CD4-positive, alpha-beta T cell (primary cell): ENCODE results near the gene PCDHAC1. TPM values are rescaled to one million over a fixed set of nuclear protein-coding genes. Genes with fewer than 3 reads are reported as not detected.
A peak's percentile ranks its signal among the peaks of the same experiment; 100 is the strongest.
"Not testable (repeated sequence)": the region's sequence is repeated elsewhere in the genome, so short reads cannot be mapped to it uniquely, and the experiment has no call there.

Experiments
- ATAC-seq: fragments of 200-7000 bp; cut with Tn5 transposase; one replicate; pipeline ENCODE4 v1.10.0; 2022; ENCODE audit warnings: mild to moderate bottlenecking; ENCODE audit not compliant: poor library complexity
- CTCF ChIA-PET: fragments of 350-600 bp; sonication (Branson Sonifier 250); formaldehyde crosslinking; loops from one replicate; lab custom pipeline; 2021; ENCODE audit warnings: antibody characterized with exemption, inconsistent platforms; lab: Charles Lee
- POLR2A ChIA-PET: fragments of 350-600 bp; sonication (Branson Sonifier 250); formaldehyde crosslinking; loops from one replicate; lab custom pipeline; 2021; ENCODE audit warnings: antibody characterized with exemption, inconsistent platforms; lab: Charles Lee
- DNase-seq, 14 experiments: peaks; one replicate each; pipeline ENCODE4 v3.0.0-alpha.2; 2013 to 2020; ENCODE audit warnings: mixed read lengths in 2 of 14
- H3K27ac ChIP-seq, 2 donors: one replicate each; pipeline versions ENCODE4 v1.5.1 to v1.7.0; 2013; ENCODE audit warnings: low read length in 2 of 2, low read depth in 1 of 2, mild to moderate bottlenecking in 1 of 2
- H3K27me3 ChIP-seq, 2 experiments: 1 replicate in 1 of 2; 2 replicates in 1 of 2; pipeline versions ENCODE4 v1.6.1 to v1.7.0; 2013; ENCODE audit warnings: low read length in 2 of 2, control low read depth in 1 of 2, mild to moderate bottlenecking in 1 of 2, moderate library complexity in 1 of 2; ENCODE audit not compliant: insufficient read depth in 2 of 2, control insufficient read depth in 1 of 2
- H3K36me3 ChIP-seq: one replicate; pipeline ENCODE4 v1.6.1; 2013; ENCODE audit warnings: low read length, control low read depth; ENCODE audit not compliant: insufficient read depth
- H3K4me1 ChIP-seq: one replicate; pipeline ENCODE4 v1.6.1; 2013; ENCODE audit warnings: low read length, control low read depth; ENCODE audit not compliant: insufficient read depth
- H3K4me3 ChIP-seq: one replicate; pipeline ENCODE4 v1.5.1; 2013; ENCODE audit warnings: mild to moderate bottlenecking, low read length, moderate library complexity
- H3K9me3 ChIP-seq, 2 experiments: 1 replicate in 1 of 2; 2 replicates in 1 of 2; pipeline versions ENCODE4 v1.6.1 to v1.7.0; 2013; ENCODE audit warnings: low read length in 2 of 2, mild to moderate bottlenecking in 2 of 2, control low read depth in 1 of 2, moderate library complexity in 1 of 2; ENCODE audit not compliant: control insufficient read depth in 1 of 2, insufficient read depth in 1 of 2
- H3K27ac Mint-ChIP-seq: one replicate; pipeline ENCODE4 v1.8.0; 2020; ENCODE audit warnings: mixed read lengths
- H3K27me3 Mint-ChIP-seq: one replicate; pipeline ENCODE4 v1.8.0; 2021; ENCODE audit warnings: mixed read lengths
- H3K36me3 Mint-ChIP-seq: one replicate; pipeline ENCODE4 v1.8.0; 2021; ENCODE audit warnings: low read depth, mixed read lengths
- H3K4me1 Mint-ChIP-seq: one replicate; pipeline ENCODE4 v1.8.0; 2021; ENCODE audit warnings: low read depth, mixed read lengths
- H3K4me3 Mint-ChIP-seq: one replicate; pipeline ENCODE4 v1.8.0; 2020; ENCODE audit warnings: mild to moderate bottlenecking, mixed read lengths
- H3K9me3 Mint-ChIP-seq: one replicate; pipeline ENCODE4 v1.8.0; 2020; ENCODE audit warnings: mixed read lengths
- intact Hi-C, 2 experiments: fragments of 100-400 bp; cut with DNase I in 1 of 2; cut with micrococcal nuclease in 1 of 2; formaldehyde crosslinking; loops; one replicate each; pipeline versions ENCODE4 v1.15.1 to v1.9.0; 2023 to 2025; cut with DNase I, micrococcal nuclease
- polyA plus RNA-seq, 2 donors: library from polyadenylated mRNA; unstranded; fragments of 120-200 nt; gene quantifications; one replicate each; pipeline ENCODE4 v1.2.1, GENCODE V29; 2013
- total RNA-seq, 174 experiments: library from RNA in 2 of 174; stranded (reverse) in 2 of 174; gene quantifications; one replicate each; pipeline ENCODE4 v1.2.3 and lab custom pipeline; 2021 to 2026
- TF ChIP-seq, protein P1 (sequence below): fragments of 200-600 bp; IDR thresholded peaks from one replicate; pipeline ENCODE4 v1.8.0; 2022; ENCODE audit warnings: antibody characterized with exemption, mild to moderate bottlenecking

Gene PCDHAC1
- total RNA-seq (not detected), total RNA-seq (lab: John Stamatoyannopoulos, UW) (0 to 0.19 (median 0) reads per million in 172 experiments)
- polyA plus RNA-seq (2013, experiment 1 of 2): not detected
- 0.01 TPM for polyA plus RNA-seq (2013, experiment 2 of 2)

GRCh38 chr5:140925806-140926442 is at the start of gene PCDHAC1:
Gene PCDHAC1, plus strand, starts transcription at chr5:140926299. Its CDS starts 594 bp downstream, at chr5:140926893.
- peak within 1 kb of the TSS; percentile 41 for H3K4me3 ChIP-seq
- Mint-ChIP-seq H3K36me3 (no peaks in the 10 kb centered on the region), H3K4me3 (peak within 1 kb of the TSS; percentile 62), H3K27ac (no peak within 1 kb of the TSS), H3K27me3 (peaks cover 79% of the 10 kb centered on the region), H3K4me1 (peaks cover 10% of the 10 kb centered on the region), H3K9me3 (no peaks in the 10 kb centered on the region)
- no peak for ATAC-seq
- H3K36me3 ChIP-seq: no peaks in the 10 kb centered on the region
- peaks cover 0 to 27% of the 10 kb centered on the region in 2 experiments for H3K9me3 ChIP-seq
- CTCF ChIA-PET: no interaction called here
- peaks cover 35 to 45% of the 10 kb centered on the region in 2 experiments for H3K27me3 ChIP-seq
- H3K4me1 ChIP-seq: peaks cover 20% of the 10 kb centered on the region
- intact Hi-C loops: no loop called here
- no peak within 1 kb of the TSS for H3K27ac ChIP-seq
- POLR2A ChIA-PET: no interaction called here
- no peak for DNase-seq
- TF ChIP-seq, protein P1, sequence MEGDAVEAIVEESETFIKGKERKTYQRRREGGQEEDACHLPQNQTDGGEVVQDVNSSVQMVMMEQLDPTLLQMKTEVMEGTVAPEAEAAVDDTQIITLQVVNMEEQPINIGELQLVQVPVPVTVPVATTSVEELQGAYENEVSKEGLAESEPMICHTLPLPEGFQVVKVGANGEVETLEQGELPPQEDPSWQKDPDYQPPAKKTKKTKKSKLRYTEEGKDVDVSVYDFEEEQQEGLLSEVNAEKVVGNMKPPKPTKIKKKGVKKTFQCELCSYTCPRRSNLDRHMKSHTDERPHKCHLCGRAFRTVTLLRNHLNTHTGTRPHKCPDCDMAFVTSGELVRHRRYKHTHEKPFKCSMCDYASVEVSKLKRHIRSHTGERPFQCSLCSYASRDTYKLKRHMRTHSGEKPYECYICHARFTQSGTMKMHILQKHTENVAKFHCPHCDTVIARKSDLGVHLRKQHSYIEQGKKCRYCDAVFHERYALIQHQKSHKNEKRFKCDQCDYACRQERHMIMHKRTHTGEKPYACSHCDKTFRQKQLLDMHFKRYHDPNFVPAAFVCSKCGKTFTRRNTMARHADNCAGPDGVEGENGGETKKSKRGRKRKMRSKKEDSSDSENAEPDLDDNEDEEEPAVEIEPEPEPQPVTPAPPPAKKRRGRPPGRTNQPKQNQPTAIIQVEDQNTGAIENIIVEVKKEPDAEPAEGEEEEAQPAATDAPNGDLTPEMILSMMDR: no peak

GRCh38 chr5:140876541-140877261 is 49.4 kb upstream of the PCDHAC1 start:
- CTCF ChIA-PET, POLR2A ChIA-PET, H3K27ac ChIP-seq, H3K27ac Mint-ChIP-seq, H3K4me1 Mint-ChIP-seq, H3K36me3 ChIP-seq, ATAC-seq, intact Hi-C loops, H3K4me3 Mint-ChIP-seq, H3K4me1 ChIP-seq, DNase-seq, H3K4me3 ChIP-seq: not testable (repeated sequence)
- Histone ChIP-seq H3K9me3 (peaks cover 23 to 26% of the 10 kb centered on the region in 2 experiments), H3K27me3 (peaks cover 17 to 32% of the 10 kb centered on the region in 2 experiments)
- H3K27me3 Mint-ChIP-seq: peaks cover 75% of the 10 kb centered on the region
- peaks cover 13% of the 10 kb centered on the region for H3K36me3 Mint-ChIP-seq
- H3K9me3 Mint-ChIP-seq: peaks cover 20% of the 10 kb centered on the region

GRCh38 chr5:140877262-140877581 is 48.9 kb upstream of the PCDHAC1 start:
- peaks cover 15% of the 10 kb centered on the region for H3K36me3 Mint-ChIP-seq

More at GRCh38 chr5:140877262-140877581, 48.9 kb upstream of the PCDHAC1 start:
- Mint-ChIP-seq H3K4me3 (no peak overlapping the region), H3K9me3 (peaks cover 20% of the 10 kb centered on the region), H3K27ac (no peak overlapping the region), H3K4me1 (no peaks in the 10 kb centered on the region), H3K27me3 (peaks cover 74% of the 10 kb centered on the region)
- TF ChIP-seq, protein P1: no peak
- Histone ChIP-seq H3K36me3 (no peaks in the 10 kb centered on the region), H3K9me3 (peaks cover 23 to 29% of the 10 kb centered on the region in 2 experiments), H3K4me1 (no peaks in the 10 kb centered on the region), H3K27me3 (peaks cover 20 to 27% of the 10 kb centered on the region in 2 experiments), H3K4me3 (no peak overlapping the region), H3K27ac (no peak overlapping the region)
- ATAC-seq: no peak
- CTCF ChIA-PET: no interaction called here
- DNase-seq: no peak
- POLR2A ChIA-PET: no interaction called here
- intact Hi-C loops: no loop called here
